ENCODE data around the gene TMEM41A.
"Not testable (repeated sequence)": the region's sequence is repeated elsewhere in the genome, so short reads cannot be mapped to it uniquely, and the experiment has no call there.

TMEM41A gene

DNA sequence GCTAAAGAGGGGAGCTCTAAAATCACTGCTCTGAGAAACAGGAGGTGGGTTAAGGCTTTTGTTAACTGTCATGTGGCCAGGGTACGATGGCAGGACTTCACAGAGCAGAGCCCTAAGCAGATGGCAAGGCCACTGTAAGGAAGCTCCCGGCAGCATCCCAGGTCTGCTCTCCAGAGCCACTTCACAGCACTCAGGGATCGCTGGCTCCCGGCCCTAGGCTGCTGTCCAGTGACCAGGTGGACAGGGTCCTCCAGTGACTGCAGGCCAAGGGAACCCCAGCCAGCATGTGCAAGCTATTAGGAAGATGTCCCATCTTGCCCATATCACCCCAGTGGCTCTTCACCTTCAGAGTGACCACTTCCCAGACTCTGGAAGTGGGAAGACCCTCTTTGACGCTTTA, 10.4 kb downstream of the TMEM41A start:
- DNase-seq (ENCODE audit: low read depth): no peak

DNA sequence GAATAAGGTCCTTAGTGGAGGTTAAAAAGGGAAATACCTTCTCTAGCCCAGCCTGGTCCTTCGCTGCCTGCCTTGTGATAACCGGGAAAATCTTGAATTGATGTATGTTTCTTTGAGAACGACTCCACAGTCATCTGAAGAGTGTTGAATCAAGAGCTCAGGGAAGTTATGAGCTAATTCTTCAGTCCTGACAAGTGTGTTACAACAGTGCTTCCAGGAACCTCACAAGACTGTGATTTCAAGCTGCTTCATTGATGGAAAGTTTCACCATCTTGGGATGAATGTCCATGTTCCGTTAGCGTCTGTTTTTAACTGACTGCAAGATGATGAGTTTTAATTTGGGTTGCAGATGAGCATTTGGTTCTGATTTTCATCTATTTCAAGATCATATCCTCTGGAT, 12.4 kb downstream of the TMEM41A start:
- no peak for DNase-seq (ENCODE audit: low read depth)

DNA sequence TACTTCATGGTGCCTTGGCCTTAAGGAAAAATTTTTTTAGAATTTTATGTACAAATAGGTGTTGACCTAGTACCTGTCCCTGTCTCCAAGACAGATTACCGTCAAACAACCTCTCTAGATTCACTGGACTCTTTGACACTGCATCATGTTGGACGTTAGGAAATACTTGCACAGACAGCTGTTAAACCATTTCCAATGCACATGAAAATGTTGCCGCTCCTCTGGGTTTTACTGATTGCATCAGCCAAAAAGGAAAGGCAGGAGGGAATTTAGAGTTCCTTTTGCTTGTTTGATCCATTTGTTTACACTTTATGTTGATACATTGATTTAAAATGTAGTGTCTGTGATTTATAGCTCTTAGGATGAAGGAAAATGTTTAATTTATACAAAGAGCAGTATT, 14.5 kb downstream of the TMEM41A start:
- no peak for DNase-seq (ENCODE audit: low read depth)

DNA sequence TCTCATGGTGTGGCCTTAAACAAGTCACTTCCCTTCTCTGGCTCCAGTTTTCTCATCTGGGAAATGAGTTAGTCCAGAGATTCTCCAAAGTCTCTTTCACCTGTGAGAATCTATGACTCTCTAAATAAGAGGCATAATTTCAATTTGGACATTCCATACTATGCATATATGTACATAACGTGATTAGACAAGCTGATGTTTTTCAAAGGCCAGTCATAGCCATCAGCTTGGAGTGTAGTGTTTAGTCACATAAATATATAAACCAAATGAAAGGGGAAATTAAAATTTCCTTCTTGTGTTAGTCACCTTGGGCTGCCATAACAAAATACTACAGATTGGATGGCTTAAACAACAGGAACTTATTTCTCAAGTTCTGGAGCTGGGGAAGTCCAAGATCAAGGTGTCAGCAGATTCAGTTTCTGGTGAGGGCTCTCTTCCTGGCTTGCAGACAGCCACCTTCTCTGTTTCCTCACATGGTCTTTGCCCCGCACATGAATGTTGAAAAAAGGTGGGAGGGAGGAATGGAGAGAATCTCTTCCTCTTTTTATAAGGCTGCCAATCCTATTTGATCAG, 19.4 kb downstream of the TMEM41A start:
- DNase-seq (ENCODE audit: low read depth): no peak

DNA sequence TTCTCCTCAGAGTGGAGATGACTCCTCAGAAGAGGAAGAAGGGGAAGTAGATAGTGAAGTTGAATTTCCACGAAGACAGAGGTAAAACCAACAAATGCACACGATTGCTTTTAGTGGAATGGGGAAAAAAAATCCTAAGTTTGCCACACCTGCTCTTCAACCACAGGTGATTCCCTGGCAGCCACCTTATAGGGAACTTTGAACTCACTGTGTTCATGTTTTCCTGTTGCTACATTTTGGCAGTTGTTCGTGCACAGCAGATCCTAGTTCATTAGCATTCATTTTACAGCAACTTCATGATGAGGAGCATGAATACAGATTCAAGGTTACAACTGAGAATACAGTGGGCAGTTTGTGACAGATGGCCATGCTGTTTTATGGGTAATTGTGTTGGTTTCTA, 21.5 kb downstream of the TMEM41A start:
- no peak for DNase-seq (ENCODE audit: low read depth)

DNA sequence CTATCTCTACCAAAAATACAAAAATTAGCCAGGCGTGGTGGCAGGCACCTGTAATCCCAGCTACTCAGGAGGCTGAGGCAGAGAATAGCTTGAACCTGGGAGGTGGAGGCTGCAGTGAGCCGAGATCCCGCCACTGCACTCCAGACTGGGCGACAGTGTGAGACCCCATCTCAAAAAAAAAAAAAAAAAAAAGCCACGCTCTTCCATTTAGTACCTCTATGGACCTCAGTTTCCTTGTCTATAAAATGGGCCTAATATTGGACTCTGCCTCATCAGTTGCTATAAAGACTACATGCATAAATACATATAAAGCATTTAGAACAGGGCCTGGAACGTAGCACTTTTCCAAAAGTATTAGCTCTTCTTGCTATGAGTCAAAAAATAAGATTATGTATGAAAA, 23.9 kb downstream of the TMEM41A start:
- not testable (repeated sequence) for DNase-seq (ENCODE audit: low read depth)

DNA sequence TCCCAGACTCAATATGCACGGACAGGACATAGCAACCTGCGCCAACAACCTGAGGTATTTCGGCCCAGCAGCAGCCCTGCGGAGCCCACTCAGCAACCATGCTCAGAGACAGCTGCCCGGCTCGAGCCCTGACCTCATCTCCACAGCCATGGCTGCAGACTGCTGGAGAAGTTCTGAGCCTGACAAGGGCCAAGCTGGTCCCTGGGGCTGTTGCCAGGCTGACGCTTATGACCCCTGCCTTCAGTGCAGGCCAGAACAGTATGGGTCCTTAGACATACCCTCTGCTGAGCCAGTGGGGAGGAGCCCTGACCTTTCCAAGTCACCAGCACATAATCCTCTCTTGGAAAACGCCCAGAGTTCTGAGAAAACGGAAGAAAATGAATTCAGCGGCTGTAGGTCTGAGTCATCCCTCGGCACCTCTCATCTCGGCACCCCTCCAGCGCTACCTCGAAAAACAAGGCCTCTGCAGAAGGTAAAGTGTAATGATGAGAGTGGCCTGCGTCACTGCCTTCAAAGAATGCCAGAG, 25.5 kb downstream of the TMEM41A start:
- no peak for DNase-seq (ENCODE audit: low read depth)

DNA sequence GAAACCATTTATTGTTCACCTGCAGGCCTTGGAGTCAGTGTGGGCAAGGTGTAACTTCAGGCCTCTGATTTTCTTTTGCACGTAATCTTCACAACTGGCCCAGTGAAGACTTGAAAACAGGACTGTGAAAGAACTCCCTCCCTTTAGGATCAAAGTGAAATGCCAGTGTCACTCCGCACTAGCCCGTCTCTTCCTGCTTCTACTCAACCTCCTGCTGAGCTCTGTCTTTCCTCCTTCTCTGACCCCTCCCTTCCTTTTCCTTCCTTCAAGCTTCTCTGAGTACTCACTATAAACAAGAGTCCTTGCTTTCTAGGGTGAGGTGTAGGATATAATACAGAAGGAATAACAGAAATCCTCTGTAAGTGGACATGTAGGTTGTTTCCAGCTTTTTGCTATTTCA, 28.5 kb downstream of the TMEM41A start:
- no peak for DNase-seq (ENCODE audit: low read depth)

DNA sequence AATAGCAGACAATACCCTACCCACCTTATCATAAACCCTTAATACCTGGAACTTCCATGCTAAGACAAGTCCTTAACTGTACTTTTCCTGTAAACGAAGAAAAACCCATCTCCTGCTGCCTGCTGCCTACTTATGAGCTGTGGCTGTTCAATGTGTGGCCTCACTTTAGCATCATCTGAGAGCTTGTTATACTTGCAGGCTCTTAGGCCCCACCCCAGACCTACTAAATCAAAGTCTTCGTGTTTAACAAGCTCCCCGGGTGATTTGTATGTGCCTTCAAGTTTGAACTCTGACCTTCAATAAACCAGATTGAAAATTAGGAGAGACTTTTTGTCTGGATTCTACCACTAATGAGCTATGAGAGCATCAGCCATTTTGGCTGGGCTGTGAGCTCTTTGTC, 29.3 kb downstream of the TMEM41A start:
- DNase-seq (ENCODE audit: low read depth): no peak

DNA sequence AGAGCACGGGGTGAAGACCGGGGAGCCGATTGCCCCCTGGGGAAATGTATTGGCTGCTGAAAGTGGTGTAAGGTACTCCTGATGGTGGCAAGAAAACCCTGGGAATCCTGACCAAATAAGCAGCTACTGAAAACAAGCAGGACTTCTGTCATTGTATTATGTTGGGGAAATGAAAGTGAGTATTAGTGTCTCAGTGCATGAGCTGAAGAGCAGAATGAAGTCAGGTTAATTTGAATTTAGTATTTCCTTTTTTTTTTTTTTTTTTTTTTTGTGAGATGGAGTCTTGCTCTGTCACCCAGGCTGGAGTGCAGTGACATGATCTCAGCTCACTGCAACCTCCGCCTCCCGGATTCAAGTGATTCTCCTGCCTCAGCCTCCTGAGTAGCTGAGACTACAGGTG, 32.7 kb downstream of the TMEM41A start:
- DNase-seq (ENCODE audit: low read depth): not testable (repeated sequence)

DNA sequence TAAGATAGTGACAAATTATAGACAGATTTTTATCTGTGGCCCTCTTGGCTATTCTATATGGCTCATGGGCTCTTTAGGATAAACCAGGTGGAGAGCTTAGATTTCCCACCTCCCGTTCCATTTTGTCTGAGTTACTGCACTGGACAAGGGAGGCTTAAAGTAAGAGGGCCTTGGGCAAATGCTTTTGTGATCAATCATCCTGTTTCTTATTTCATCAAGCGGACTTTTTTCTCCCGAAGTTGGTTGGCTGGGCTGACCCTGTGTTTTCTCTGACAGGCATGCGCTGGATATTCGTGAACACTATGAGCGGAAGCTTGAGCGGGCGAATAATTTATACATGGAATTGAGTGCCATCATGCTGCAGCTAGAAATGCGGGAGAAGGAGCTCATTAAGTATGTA, 33.4 kb downstream of the TMEM41A start:
- no peak for DNase-seq (ENCODE audit: low read depth)

DNA sequence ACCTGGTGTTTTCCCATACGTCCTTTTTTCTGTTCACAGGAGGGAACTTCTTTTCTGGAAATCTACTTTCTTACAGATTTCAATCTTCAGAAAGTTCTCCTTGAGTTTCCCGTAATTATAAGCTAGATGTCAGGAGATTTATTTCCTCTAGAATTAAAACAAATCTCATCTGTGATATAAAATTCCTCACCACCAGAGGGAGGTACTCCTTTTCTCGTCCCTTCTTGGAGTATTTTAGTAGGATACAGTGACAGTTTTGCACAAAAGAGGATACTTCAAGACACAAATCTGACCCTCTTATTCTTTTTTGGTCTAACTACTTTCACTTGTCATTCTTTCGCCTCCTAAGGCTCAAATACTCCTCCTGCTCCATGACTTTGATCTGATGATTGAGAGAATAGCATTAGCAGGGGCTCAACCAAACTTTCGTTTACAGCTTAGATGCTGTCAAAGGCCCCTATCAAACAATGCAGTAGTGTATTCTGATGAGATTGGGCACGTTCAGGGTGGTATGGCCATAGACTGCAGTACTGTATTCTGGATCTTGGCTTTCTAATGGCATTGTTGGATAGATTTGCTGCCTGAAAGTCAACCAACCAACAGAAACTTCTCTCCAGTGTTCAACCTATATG, 38.0 kb downstream of the TMEM41A start:
- no peak for DNase-seq (ENCODE audit: low read depth)

DNA sequence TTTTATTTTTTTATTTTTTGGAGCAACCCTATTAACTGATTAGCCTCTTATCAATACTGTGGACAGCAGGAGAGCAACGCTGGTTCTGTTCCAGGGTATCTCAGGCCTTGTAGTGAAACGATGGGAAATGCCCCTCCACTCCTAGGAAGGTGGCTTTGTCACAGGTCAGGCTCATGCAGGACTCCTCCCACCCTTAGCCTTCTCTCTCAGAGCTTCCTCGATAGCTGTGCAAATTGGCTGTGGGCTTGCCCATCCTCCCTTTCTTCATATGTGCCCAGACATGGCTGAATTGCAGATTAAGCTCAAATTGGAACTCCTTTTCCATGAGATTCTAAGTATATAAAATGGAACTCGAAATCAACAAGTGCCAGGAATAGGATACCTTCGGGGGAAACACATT, 38.5 kb downstream of the TMEM41A start:
- DNase-seq (ENCODE audit: low read depth): no peak

DNA sequence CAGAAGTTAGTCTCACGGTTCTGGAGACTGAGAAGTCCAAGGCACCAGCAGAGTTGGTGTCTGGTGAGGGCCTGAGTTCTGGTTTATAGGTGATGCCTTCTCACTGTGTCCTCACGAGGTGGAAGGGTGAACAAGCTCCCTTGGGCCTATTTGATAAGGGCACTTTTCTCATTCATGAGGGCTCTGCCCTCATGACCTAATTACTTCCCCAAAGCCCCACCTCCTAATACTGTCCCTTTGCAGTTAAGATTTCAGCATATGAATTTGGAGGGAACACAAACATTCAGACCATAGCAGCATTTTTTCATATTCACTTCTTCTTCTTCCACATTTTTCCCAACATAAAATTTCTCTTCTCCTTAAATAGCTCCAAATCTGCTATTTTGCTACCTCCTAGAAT, 41.5 kb downstream of the TMEM41A start:
- DNase-seq (ENCODE audit: low read depth): no peak

DNA sequence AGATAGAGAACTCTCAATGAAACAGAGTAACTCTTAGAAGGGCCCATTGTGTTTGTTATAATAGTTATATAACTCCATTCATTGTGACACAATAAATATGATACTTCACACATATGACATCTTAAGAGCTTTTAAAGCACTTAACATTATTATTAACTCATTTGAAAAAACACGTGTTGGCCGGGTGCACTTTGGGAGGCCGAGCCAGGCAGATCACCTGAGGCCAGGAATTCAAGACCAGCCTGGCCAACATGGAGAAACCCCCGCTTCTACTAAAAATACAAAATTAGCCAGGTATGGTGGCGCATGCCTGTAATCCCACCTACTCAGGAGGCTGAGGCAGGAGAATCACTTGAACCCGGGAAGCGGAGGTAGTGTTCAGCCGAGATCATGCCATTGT, 47.4 kb downstream of the TMEM41A start:
- DNase-seq (ENCODE audit: low read depth): not testable (repeated sequence)

DNA sequence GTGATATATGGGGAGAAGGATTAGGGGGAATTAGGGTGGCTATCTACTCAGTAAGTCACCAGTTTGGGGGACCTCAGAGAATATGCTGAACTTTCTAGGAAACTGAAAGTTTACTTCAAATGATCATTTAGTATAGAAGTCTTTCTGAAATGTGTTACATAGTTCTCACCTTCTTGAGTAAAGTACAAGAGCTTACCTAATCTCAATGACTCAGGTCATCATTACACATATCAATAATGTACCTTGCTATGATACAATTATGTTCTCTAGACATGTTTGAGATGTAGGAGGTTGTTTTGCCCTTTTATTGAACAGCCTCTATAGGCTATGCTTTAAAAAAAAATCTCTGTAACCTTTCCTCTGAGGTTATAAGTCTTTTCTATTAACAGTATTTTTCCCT, 50.7 kb downstream of the TMEM41A start:
- no peak for DNase-seq (ENCODE audit: low read depth)

DNA sequence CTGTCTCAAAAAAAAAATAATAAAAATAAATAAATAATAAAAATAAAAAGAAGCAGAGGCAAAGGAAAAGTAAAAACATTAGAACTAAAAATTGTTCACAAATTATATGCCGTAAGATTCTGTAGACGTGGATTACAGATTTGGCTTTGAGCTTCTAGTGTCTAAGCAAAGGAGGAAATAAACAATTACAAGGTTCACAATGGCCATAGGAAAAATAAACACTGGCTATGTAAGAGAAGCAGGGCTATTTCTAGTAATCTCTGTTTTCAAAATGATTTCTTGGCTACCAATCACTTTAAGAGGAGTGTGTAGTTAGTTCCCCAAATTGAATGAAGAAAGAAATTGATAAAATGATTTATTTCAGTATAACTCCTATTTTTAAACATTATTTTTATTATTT, 54.5 kb downstream of the TMEM41A start:
- DNase-seq (ENCODE audit: low read depth): no peak

DNA sequence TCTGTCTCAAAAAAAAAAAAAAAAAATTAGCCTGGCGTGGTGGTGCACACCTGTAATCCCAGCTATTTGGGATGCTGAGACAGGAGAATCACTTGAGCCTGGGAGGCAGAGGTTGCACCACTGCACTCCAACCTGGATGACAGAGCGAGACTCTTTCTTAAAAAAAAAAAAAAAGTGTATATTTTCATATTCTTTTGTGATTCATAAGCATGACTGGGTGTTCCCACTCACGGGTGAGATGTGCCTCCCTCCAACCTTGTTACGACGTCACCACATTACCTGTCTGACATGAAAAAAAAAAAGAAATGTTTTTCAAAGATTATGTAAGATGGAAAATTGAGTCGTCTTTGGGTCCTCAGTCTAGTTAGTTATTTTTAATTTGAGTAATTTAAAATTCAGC, 56.8 kb downstream of the TMEM41A start:
- no peak for DNase-seq (ENCODE audit: low read depth)

DNA sequence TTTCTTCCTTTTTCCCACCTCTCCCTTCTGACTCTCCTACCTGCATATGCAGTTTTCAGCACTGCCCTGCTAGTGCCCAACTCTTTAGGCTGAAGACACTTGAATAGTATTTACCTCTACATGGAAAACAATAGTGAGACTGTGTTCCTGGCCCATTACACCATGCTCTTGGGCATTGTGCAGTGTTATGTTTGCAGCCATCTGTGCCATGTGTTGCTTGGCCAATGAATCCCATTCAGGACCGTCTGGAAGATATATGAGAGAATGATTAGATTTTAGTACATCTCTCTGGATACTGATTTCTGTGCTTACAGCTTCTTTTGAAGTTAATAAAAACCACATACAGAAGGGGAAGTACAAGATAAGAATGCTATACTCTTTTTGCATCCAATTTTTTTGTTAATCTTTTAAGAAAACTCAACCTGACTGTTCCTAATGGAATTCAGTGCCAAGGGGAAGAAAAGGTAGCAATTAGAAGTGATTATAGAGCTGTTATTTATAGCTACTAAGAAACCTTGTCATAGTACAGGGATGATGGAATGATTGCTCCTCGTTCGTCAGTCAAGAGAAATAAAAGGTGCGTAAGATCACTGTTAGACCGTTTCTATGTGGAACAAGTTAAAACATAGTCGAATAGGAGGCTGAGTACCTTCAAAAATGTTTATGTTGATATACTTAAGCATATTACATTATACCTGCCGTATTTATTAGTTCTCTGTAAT, 58.9 kb downstream of the TMEM41A start:
- DNase-seq (ENCODE audit: low read depth): no peak

Measured in activated T-helper 1 cell treated with Interleukin-2 at 50 U/mL for 16 hours (primary cell).